Vagina (tissue), 2 donors: ENCODE data around the gene URM1. TPM values are rescaled to one million over a fixed set of nuclear protein-coding genes. Genes with fewer than 3 reads are reported as not detected.
A peak's percentile ranks its signal among the peaks of the same experiment; 100 is the strongest.

Experiments used
- DNase-seq, 2 donors: peaks; one replicate each; pipeline ENCODE4 v3.0.0-alpha.2; 2017; ENCODE audit errors: extremely low spot score in 2 of 2
- H3K27ac ChIP-seq: fragments of 200-600 bp; sonication (generic); one replicate; pipeline ENCODE4 v1.5.1; 2019
- H3K27me3 ChIP-seq: fragments of 200-600 bp; sonication (generic); one replicate; pipeline ENCODE4 v1.5.1; 2019
- H3K36me3 ChIP-seq, 2 donors: fragments of 200-600 bp; sonication (generic); one replicate each; pipeline ENCODE4 v1.5.1; 2017 to 2019
- H3K4me1 ChIP-seq: fragments of 200-600 bp; sonication (generic); one replicate; pipeline ENCODE4 v1.5.1; 2019
- H3K4me3 ChIP-seq, 2 donors: fragments of 200-600 bp; sonication (generic); 1 replicate in 1 of 2; 2 replicates in 1 of 2; pipeline ENCODE4 v1.5.1; 2016 to 2019
- H3K9me3 ChIP-seq: fragments of 200-600 bp; sonication (generic); one replicate; pipeline ENCODE4 v1.5.1; 2019
- POLR2A ChIP-seq, 2 donors: fragments of 450-650 bp; IDR thresholded peaks; one replicate each; pipeline ENCODE4 v1.6.1; 2017; ENCODE audit warnings: antibody characterized with exemption in 2 of 2, mild to moderate bottlenecking in 2 of 2, moderate library complexity in 2 of 2
- POLR2AphosphoS5 ChIP-seq, 2 donors: sonication (generic); formaldehyde crosslinking; IDR thresholded peaks; one replicate each; pipeline ENCODE4 v1.9.0; 2017; ENCODE audit warnings: antibody characterized with exemption in 2 of 2, mild to moderate bottlenecking in 2 of 2, low read depth in 1 of 2; ENCODE audit not compliant: insufficient read depth in 1 of 2
- intact Hi-C: fragments of 100-400 bp; cut with DNase I; formaldehyde crosslinking; loops from one replicate; pipeline ENCODE4 v1.15.1; 2023
- total RNA-seq: library from RNA; depleted of rRNA; stranded (reverse); fragments of >200 nt; gene quantifications from one replicate; pipeline ENCODE4 v1.2.3, GENCODE V29; 2016
- TF ChIP-seq, protein P1 (sequence below), 3 experiments: fragments of 450-650 bp in 2 of 3; fragments of 200-600 bp in 1 of 3; sonication (generic) in 1 of 3; IDR thresholded peaks; one replicate each; pipeline ENCODE4 v1.5.1; 2017 to 2019; ENCODE audit warnings: antibody characterized with exemption in 3 of 3, mild to moderate bottlenecking in 2 of 3, moderate library complexity in 2 of 3

The URM1 gene
- total RNA-seq, 1 donor from 2014 or later = 15.2 TPM

DNA sequence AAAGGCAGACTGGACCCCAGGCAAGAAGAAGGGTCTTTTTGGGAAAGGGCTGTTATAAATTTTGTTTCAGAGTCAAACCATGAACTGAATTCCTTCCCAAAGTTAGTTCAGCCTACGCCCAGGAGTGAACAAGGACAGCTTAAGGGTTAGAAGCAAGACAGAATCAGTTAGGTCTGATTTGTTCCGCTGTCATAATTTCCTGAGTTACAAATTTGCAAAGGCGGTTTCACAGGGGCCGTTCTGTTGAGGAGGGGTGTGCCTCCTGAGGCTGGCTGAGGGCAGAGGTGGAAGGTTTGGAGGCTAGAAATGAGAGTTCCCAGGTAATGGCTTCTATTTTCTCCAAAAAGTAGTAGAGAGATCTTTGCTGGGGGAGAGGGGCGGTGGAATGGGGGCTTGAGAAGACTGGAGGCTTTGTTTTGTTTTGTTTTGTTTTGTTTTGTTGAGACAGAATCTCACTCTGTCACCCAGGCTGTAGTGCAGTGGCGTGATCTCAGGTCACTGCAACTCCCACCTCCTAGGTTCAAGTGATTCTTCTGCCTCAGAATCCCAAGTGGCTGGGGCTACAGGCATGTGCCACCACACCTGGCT, 45.4 kb downstream of the URM1 start:
- intact Hi-C loops = loop anchor here (10.0 kb wide), 1 partner anchor 52 kb away; no protein-coding TSS in a partner anchor
- Histone ChIP-seq H3K4me3 (no peak overlapping the region), H3K4me1 (peaks cover 21% of the 10 kb centered on the region), H3K36me3 (no peaks in the 10 kb centered on the region), H3K9me3 (no peaks in the 10 kb centered on the region), H3K27ac (no peak overlapping the region), H3K27me3 (no peaks in the 10 kb centered on the region)
- TF ChIP-seq POLR2AphosphoS5 (IDR thresholded peaks at IDR 0.05; ENCODE audit: insufficient read depth in 1 of 2, low read depth in 1 of 2) = no peak
- TF ChIP-seq, protein P1, sequence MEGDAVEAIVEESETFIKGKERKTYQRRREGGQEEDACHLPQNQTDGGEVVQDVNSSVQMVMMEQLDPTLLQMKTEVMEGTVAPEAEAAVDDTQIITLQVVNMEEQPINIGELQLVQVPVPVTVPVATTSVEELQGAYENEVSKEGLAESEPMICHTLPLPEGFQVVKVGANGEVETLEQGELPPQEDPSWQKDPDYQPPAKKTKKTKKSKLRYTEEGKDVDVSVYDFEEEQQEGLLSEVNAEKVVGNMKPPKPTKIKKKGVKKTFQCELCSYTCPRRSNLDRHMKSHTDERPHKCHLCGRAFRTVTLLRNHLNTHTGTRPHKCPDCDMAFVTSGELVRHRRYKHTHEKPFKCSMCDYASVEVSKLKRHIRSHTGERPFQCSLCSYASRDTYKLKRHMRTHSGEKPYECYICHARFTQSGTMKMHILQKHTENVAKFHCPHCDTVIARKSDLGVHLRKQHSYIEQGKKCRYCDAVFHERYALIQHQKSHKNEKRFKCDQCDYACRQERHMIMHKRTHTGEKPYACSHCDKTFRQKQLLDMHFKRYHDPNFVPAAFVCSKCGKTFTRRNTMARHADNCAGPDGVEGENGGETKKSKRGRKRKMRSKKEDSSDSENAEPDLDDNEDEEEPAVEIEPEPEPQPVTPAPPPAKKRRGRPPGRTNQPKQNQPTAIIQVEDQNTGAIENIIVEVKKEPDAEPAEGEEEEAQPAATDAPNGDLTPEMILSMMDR (IDR thresholded peaks at IDR 0.05) = no peak
- no peak for TF ChIP-seq POLR2A (IDR thresholded peaks at IDR 0.05)
- DNase-seq = no peak

GRCh38 chr9:128419061-128419925, 48.1 kb downstream of the URM1 start:
- Histone ChIP-seq H3K27ac (peak overlapping the region; percentile 94), H3K9me3 (no peaks in the 10 kb centered on the region), H3K36me3 (no peaks in the 10 kb centered on the region), H3K4me1 (peaks cover 27% of the 10 kb centered on the region), H3K4me3 (peak overlapping the region; percentile 67 to 85), H3K27me3 (no peaks in the 10 kb centered on the region)
- intact Hi-C loops = loop anchor here (10.0 kb wide), 1 partner anchor 54 kb away; no protein-coding TSS in a partner anchor
- no peak for DNase-seq
- TF ChIP-seq, protein P1 (IDR thresholded peaks at IDR 0.05) = no peak
- TF ChIP-seq POLR2AphosphoS5 (IDR thresholded peaks at IDR 0.05; ENCODE audit: insufficient read depth in 1 of 2, low read depth in 1 of 2) (no peak), POLR2A (IDR thresholded peaks at IDR 0.05) (no peak)

DNA sequence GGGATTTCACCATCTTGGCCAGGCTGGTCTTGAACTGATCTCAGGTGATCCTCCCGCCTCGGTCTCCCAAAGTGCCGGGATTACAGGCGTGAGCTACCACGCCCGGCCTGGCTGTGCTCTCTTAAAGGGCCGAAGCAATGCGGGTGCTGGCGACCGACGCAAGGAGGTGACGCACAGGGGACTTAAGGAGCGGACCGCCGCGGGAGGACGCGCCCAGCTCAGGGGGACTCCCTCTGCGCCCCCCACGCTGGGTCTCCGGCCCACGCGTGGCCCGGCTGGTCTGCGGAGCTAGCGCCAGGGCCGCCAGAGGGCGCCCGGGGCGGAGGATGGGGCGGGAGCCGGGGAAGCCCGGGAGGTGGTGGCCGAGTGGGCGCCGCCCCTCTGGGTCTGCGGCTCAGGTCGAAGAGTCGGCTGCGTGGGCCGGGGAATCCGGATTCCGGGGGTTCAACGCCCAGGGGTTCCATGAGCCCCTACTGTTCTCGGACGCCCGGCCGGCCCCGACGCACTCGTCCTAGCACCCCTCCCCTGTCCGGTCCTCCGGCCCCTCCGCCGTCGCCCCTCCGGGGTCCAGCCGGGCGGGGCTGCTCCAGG, 49.0 kb downstream of the URM1 start:
- Histone ChIP-seq H3K36me3 (no peaks in the 10 kb centered on the region), H3K4me1 (peaks cover 27% of the 10 kb centered on the region), H3K27ac (peak overlapping the region; percentile 94), H3K9me3 (no peaks in the 10 kb centered on the region), H3K4me3 (peak overlapping the region; percentile 67 to 85), H3K27me3 (no peaks in the 10 kb centered on the region)
- intact Hi-C loops = no loop called here
- TF ChIP-seq, protein P1 (IDR thresholded peaks at IDR 0.05) = peak; percentile 58 to 79 (median 70)
- TF ChIP-seq POLR2AphosphoS5 (IDR thresholded peaks at IDR 0.05; ENCODE audit: insufficient read depth in 1 of 2, low read depth in 1 of 2) (peak in 1 of 2 donors; percentile 57), POLR2A (IDR thresholded peaks at IDR 0.05) (no peak)
- DNase-seq = no peak

- TF ChIP-seq POLR2AphosphoS5 (IDR thresholded peaks at IDR 0.05; ENCODE audit: insufficient read depth in 1 of 2, low read depth in 1 of 2) (peak in 1 of 2 donors; percentile 23), POLR2A (IDR thresholded peaks at IDR 0.05) (no peak)
- TF ChIP-seq, protein P1 (IDR thresholded peaks at IDR 0.05) = no peak
- Histone ChIP-seq H3K4me1 (peaks cover 27% of the 10 kb centered on the region), H3K27me3 (no peaks in the 10 kb centered on the region), H3K9me3 (no peaks in the 10 kb centered on the region), H3K36me3 (peaks cover 0 to 3% of the 10 kb centered on the region in 2 donors), H3K4me3 (peak within 1 kb of the TSS; percentile 67 to 85), H3K27ac (peak within 1 kb of the TSS; percentile 94)
- intact Hi-C loops = no loop called here
- no peak for DNase-seq
Measured at GRCh38 chr9:128420651-128421481, 49.7 kb downstream of the URM1 start, which contains the start of gene CERCAM. TSS of gene CERCAM (plus strand) at chr9:128420857. CDS start at chr9:128420878, 21 bp downstream.
